GM19463 (cell line): Measurements from ENCODE around the gene DEDD.

Source experiments
- ATAC-seq: cut with Tn5 transposase; IDR thresholded peaks from one replicate; pipeline ENCODE4 v1.9.1; 2021; ENCODE audit warnings: mild to moderate bottlenecking, moderate library complexity; ENCODE audit not compliant: unreplicated experiment

The DEDD gene

GRCh38 chr1:161164901-161165610 is 32.6 kb upstream of the DEDD start:
- no peak for ATAC-seq

DNA sequence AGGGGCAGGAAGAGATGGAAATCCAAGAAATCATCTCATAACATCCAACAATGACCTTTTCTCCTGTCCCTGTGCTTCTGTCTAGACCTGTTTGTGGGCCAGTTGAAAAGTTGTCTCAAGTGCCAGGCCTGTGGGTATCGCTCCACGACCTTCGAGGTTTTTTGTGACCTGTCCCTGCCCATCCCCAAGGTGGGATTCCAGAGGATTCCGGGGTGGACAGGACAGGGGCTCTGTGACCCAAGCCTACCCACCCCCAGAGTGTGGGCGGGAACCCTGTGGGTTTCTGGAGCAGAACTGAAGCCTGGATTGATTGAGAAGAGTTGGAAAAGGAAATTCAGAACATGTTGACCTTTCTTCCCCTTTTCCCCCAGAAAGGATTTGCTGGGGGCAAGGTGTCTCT is 31.3 kb upstream of the DEDD start:
- no peak for ATAC-seq

- no peak for ATAC-seq
These were observed 30.3 kb upstream of the DEDD start for GRCh38 chr1:161162806-161163205.

- ATAC-seq: no peak
These were observed 29.6 kb upstream of the DEDD start for GRCh38 chr1:161162052-161162451.

DNA sequence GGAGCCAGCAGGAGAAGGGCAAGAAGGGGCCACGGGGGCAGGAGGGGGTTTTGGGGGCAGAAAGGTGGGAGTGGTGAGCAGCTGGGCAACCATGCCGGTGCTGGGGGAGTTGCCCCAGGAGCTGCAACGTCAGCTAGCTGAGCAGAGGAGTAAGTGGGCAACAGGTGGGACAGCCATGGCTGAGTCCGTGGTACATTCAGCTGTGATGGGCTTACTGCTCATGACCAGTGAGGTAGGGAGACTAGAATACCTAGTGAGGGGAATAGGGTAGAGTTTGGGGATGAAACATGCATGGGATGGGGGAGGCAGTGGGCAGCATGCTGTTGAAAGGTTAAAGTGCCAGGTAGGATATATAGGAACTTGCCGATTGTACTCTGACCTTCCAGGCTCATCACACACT is 29.2 kb upstream of the DEDD start:
- no peak for ATAC-seq

DNA sequence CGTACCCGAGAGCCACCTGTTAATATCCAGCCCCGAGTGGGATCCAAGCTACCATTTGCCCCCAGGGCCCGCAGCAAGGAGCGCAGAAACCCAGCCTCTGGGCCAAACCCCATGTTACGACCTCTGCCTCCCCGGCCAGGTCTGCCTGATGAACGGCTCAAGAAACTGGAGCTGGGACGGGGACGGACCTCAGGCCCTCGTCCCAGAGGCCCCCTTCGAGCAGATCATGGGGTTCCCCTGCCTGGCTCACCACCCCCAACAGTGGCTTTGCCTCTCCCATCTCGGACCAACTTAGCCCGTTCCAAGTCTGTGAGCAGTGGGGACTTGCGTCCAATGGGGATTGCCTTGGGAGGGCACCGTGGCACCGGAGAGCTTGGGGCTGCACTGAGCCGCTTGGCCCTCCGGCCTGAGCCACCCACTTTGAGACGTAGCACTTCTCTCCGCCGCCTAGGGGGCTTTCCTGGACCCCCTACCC is 28.2 kb upstream of the DEDD start:
- no peak for ATAC-seq

DNA sequence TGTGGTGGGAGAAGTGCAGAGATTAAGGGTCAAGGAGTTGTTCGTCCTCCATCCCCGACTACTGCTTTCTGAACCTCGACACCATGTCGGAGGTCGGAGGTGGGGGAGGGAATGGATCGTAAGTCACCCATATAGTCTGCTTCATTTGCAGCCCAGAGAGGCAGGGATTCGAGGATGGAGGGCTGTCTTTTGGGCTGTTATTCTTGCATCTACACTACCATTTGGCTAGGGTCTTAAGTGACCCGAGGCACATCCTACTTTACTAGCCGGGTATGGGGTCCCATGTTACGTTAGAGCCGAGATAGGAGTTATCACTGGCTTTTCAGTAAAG is 27.4 kb upstream of the DEDD start:
- ATAC-seq: no peak

DNA sequence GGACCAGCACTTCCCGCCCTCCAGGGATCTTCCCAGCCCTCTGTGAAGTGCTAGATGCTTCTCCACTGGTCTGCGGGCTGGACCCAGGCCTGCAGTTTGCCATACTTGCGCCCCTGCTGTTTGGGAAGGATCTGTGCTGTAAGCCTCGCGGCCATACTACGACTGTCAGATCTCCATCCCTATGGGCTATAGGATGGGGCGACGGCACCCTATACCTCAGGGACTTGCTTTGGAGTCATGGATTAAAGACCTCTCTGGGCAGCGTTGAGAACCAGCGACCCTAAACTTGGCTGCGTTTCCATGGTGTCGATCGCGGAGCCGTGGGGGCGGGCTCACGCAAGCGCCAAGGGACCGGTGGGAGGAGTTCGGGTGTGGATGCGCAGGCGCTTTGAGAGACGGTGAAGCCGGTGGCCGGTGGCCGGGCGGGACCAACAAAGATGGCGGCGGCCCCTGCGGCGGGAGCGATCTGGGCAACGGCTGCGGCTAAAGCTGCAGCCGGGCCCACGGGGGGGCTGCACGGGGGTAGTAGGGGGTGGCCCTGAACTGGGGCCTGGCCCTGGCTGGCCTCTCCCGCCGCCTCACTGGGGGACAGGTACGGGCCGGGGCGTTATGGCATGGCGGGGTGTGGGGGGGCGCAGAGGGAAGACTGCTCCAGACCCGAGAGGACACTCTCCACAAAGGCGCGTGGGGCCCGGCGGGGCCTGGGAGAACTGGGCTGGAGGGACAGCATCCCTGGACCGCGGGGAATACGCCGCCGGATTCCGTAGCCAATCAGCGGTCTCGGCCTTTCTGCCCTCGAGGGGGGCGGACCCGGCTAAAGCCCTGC is 26.8 kb upstream of the DEDD start, which contains the start of gene USP21:
Gene USP21 (plus strand): TSS at position 414 of the 826 bp plus-strand sequence. CDS start 1,141 bp downstream, outside the sequence.
- ATAC-seq: peak; percentile 91

GRCh38 chr1:161158316-161159010 is 26.0 kb upstream of the DEDD start:
- ATAC-seq: no peak

DNA sequence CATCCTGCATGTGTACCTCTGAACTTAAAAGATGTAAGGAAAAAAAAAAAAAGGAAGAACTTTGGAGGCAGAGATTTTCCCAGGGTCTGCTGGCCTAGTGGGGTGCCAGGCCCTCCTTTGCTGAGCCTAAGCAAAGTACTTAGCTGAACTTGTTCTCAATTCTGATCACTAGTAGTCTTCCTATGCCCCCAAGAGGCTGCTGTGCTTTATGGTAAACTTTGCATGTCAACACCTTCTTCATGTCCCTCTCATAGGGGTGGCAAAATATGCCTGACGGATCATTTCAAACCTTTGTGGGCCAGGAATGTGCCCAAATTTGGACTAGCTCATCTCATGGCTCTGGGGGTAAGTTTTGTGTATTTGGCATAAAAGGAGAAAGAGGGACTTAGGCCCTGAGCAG is 25.4 kb upstream of the DEDD start:
- no peak for ATAC-seq

DNA sequence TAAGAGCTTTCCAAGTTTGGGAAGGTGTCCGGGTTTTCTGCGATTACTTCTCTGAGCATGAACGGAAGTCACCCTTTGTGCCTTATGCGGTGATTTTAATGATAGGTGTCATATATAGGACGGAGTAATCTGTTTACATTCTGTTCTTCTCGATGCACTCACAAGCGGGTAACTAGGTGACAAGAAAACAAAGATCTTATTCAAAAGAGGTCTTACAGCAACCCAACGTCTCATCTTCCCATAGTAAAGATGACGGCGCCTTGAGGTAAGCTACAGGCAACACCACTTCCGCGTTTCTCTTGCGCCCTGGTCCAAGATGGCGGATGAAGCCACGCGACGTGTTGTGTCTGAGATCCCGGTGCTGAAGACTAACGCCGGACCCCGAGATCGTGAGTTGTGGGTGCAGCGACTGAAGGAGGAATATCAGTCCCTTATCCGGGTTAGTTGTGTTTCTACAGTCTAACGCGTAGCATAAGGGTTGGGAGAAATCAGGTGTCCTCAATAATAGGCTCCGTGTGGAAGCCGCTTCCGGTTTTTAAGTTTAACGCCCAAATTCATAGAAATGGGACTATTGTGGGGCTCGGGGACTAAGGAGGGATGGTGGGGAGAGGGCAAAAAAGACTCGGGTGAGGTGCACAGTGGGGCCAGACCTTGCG is 21.3 kb upstream of the DEDD start, which contains the start of gene UFC1:
Gene UFC1 (plus strand): TSS at position 297 of the 656 bp plus-strand sequence. CDS start 20 bp downstream, at position 317.
- peak; percentile 95 for ATAC-seq

DNA sequence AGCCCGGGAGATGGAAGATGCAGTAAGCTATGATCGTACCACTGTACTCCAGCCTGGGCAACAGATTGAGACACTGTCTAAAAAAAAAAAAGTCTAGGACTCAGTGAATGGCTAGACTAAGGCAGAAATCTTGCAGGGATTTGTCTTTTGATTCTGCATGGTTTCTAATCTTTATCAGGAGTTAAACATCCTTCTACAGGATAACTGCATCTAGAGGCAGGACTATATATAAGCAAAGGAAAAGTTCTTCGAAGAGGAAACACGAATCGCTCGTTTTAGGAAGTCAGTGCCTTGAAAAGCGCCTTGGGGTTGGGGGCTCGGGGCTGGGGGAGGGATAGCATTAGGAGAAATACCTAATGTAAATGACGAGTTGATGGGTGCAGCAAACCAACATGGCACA is 20.7 kb upstream of the DEDD start:
- ATAC-seq: no peak

DNA sequence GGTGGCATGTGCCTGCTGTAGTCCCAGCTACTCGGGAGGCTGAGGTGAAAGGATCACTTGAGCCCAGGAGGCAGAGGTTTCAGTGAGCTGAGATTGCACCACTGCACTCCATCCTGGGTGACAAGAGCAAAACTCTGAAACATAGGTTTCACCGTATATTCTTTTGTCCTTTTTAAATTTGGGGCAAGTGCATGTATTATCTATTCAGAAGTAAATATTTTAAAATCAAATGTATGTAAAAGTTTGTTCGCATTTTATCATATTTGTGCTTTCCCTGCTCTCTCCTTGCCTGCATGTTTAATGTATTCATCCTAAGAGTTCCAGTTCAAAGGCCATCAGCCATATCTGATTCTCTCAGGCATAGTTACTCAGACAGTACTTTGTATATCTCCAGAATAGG is 13.4 kb upstream of the DEDD start:
- no peak for ATAC-seq

DNA sequence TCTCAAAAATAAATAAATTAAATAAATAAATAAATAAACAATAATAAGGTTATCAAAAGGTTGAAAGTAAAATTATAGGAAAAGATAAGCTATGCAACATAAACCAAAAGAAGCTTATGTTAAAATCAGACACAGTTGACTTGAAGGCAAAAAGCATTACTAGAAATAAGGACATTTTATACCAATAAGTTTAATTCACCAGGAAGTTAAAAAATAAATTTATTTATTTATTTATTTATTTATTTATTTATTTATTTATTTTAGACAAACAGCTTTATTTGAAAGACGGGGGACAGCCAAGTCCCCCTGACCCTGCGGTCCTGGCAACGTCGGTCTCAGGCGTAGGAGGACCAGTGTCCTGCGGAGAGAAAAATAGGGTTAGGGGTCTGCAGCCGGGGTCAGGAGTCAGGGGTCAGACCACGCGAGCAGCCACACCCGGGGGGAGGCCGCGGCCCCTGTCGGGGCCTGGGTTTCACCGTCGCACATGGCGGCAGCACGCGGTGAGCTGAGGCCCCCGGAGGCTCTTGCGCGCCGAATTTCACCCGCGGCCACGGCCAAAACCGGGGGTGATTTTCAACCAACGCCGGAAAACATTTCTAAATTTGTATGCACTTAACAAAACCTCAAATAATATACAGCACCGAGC is 8.4 kb upstream of the DEDD start:
- no peak for ATAC-seq

- ATAC-seq: no peak
These were observed 7.3 kb upstream of the DEDD start for GRCh38 chr1:161139766-161140165.

DNA sequence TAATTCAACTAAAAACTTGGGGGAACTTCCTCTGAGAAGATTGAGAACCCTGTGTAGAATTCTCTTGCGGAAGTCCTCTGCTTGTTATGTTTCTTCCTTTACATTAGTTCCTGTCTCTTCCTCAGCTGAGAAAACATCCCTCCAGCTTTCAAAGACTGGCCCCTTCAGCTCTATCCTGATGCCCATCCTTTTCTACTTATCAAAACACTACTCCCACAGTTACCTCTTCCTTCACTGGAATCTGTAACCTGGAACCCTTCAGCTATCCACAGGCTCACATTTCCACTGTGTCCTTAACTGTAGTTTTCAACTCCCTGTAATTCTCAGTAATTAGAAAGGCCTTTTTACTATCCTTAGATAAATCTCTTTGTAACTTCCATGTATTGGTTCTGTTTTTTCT is 6.0 kb upstream of the DEDD start:
- no peak for ATAC-seq

DNA sequence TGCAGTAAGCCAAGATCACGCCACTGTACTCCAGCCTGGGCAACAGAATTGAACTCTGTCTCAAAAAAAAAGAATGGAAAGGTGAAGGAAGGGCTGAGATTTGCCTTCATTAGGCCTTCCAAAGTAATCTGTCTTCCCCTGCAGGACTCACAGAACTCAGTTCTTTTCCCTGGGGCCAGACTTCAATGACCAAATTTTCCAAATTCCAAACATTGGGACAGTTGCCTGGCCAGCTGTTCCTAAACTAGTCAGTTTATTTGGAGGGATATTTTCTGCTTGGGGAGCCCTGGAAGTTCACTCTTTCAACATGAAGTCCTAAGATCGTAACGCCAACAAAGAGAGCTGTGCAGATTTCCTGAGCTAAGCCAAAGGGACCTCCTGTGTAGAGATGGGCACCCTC is 5.4 kb upstream of the DEDD start:
- ATAC-seq: no peak

DNA sequence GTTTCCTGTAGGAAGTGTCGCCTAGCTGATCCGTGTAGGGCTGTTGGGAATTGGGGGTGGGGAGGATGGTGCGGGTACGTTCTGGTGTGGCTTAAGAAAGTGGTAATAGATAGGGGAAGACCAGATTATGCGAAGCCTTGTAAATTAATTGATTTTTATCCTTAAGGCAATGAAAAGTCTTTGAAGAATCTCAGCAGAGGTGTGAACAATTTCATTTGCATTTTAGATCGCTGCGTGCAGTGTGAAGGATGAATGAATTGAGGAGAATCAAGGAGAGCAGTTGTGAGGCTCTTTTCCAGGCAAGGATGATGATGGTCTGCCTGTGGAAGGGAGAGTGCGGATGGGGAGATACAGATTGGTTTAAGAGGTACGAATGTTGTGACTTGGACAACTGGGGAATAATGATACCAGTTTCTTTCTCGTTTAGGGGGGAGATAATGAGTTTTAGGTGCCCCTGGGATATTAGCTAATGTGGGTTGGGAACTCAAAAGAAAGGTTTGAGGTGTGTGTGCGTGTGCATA is 813 bp upstream of the DEDD start:
- ATAC-seq: no peak

- no peak for ATAC-seq
These were observed 701 bp downstream of the DEDD start for GRCh38 chr1:161131523-161132409.
